H9 (cell line): ENCODE data around the gene LPP. TPM values are rescaled to one million over a fixed set of nuclear protein-coding genes. Genes with fewer than 3 reads are reported as not detected.

ENCODE experiments used
- DNase-seq: peaks from one replicate; pipeline ENCODE4 v3.0.0-alpha.2; 2017
- H2AFZ ChIP-seq: one replicate; pipeline ENCODE4 v1.6.1; 2013; ENCODE audit warnings: mild to moderate bottlenecking, low read length, control low read depth, moderate library complexity
- H2AK5ac ChIP-seq: 2 replicates; pipeline ENCODE4 v1.6.1; 2013; ENCODE audit warnings: low read length, control low read depth, mixed read lengths; ENCODE audit not compliant: insufficient read length
- H2BK120ac ChIP-seq: one replicate; pipeline ENCODE4 v1.6.1; 2013; ENCODE audit warnings: low read depth, mild to moderate bottlenecking, low read length, control low read depth, inconsistent platforms; ENCODE audit not compliant: poor library complexity, severe bottlenecking
- H2BK12ac ChIP-seq: 2 replicates; pipeline ENCODE4 v1.6.1; 2013; ENCODE audit warnings: low read length, control low read depth, mixed read lengths, low read depth; ENCODE audit not compliant: insufficient read length
- H2BK15ac ChIP-seq: 2 replicates; pipeline ENCODE4 v1.6.1; 2013; ENCODE audit warnings: low read depth, low read length, control low read depth
- H2BK20ac ChIP-seq: one replicate; pipeline ENCODE4 v1.6.1; 2013; ENCODE audit warnings: low read depth, mild to moderate bottlenecking, low read length, control low read depth, inconsistent platforms; ENCODE audit not compliant: poor library complexity, severe bottlenecking
- H2BK5ac ChIP-seq: 2 replicates; pipeline ENCODE4 v1.6.1; 2013; ENCODE audit warnings: low read length, control low read depth, mixed read lengths; ENCODE audit not compliant: insufficient read length
- H3K14ac ChIP-seq: 2 replicates; pipeline ENCODE4 v1.6.1; 2013; ENCODE audit warnings: low read length, control low read depth; ENCODE audit not compliant: insufficient read depth
- H3K18ac ChIP-seq: 2 replicates; pipeline ENCODE4 v1.6.1; 2013; ENCODE audit warnings: low read depth, mild to moderate bottlenecking, mixed read lengths, low read length, control low read depth; ENCODE audit not compliant: insufficient read length
- H3K23ac ChIP-seq: 2 replicates; pipeline ENCODE4 v1.6.1; 2013; ENCODE audit warnings: low read length, control low read depth, mixed read lengths, low read depth; ENCODE audit not compliant: insufficient read length
- H3K23me2 ChIP-seq: 2 replicates; pipeline ENCODE4 v1.6.1; 2013; ENCODE audit warnings: low read depth, mild to moderate bottlenecking, mixed read lengths, low read length, control low read depth; ENCODE audit not compliant: insufficient read length, poor library complexity, severe bottlenecking
- H3K27ac ChIP-seq: 2 replicates; pipeline ENCODE4 v1.5.1; 2013; ENCODE audit warnings: low read length, control low read depth, mixed read lengths, low read depth; ENCODE audit not compliant: insufficient read length
- H3K27me3 ChIP-seq: 2 replicates; pipeline ENCODE4 v1.6.1; 2013; ENCODE audit warnings: low read length, control low read depth, inconsistent platforms; ENCODE audit not compliant: insufficient read depth
- H3K4ac ChIP-seq: 2 replicates; pipeline ENCODE4 v1.6.1; 2013; ENCODE audit warnings: low read depth, mild to moderate bottlenecking, control low read depth, inconsistent platforms, low read length, moderate library complexity
- H3K4me1 ChIP-seq: 2 replicates; pipeline ENCODE4 v1.6.1; 2013; ENCODE audit warnings: low read length, control low read depth, inconsistent platforms; ENCODE audit not compliant: insufficient read depth
- H3K4me2 ChIP-seq: 2 replicates; pipeline ENCODE4 v1.6.1; 2013; ENCODE audit warnings: low read length, control low read depth, mixed read lengths; ENCODE audit not compliant: insufficient read length, insufficient read depth
- H3K56ac ChIP-seq: 2 replicates; pipeline ENCODE4 v1.6.1; 2013; ENCODE audit warnings: low read depth, mild to moderate bottlenecking, mixed read lengths, low read length, control low read depth; ENCODE audit not compliant: insufficient read length
- H3K79me1 ChIP-seq: 2 replicates; pipeline ENCODE4 v1.6.1; 2013; ENCODE audit warnings: low read depth, mild to moderate bottlenecking, moderate library complexity, low read length, control low read depth, inconsistent platforms; ENCODE audit not compliant: insufficient read depth, poor library complexity, severe bottlenecking
- H3K79me2 ChIP-seq: 2 replicates; pipeline ENCODE4 v1.6.1; 2013; ENCODE audit warnings: low read length, control low read depth, inconsistent platforms; ENCODE audit not compliant: insufficient read depth
- H3K9ac ChIP-seq: 2 replicates; pipeline ENCODE4 v1.6.1; 2013; ENCODE audit warnings: low read length, control low read depth, mixed read lengths; ENCODE audit not compliant: insufficient read length; ENCODE audit errors: extremely low read depth
- H3K9me3 ChIP-seq: one replicate; pipeline ENCODE4 v1.6.1; 2013; ENCODE audit warnings: low read depth, low read length, inconsistent platforms; ENCODE audit not compliant: control insufficient read depth
- H3T11ph ChIP-seq: one replicate; pipeline ENCODE4 v1.6.1; 2013; ENCODE audit warnings: mild to moderate bottlenecking, low read length, control low read depth, inconsistent platforms
- H4K20me1 ChIP-seq: one replicate; pipeline ENCODE4 v1.6.1; 2013; ENCODE audit not compliant: control insufficient read depth, insufficient read length, insufficient read depth
- H4K5ac ChIP-seq: 2 replicates; pipeline ENCODE4 v1.6.1; 2013; ENCODE audit warnings: low read depth, mild to moderate bottlenecking, mixed read lengths, low read length, control low read depth; ENCODE audit not compliant: insufficient read length
- H4K8ac ChIP-seq: replicated peaks from 2 replicates; pipeline ENCODE4 v1.6.1; 2013; ENCODE audit warnings: low read length, control low read depth, mixed read lengths, low read depth; ENCODE audit not compliant: insufficient read length
- H4K91ac ChIP-seq: 2 replicates; pipeline ENCODE4 v1.6.1; 2013; ENCODE audit warnings: low read depth, mild to moderate bottlenecking, moderate library complexity, mixed read lengths, low read length, control low read depth; ENCODE audit not compliant: insufficient read length
- H3K27ac Mint-ChIP-seq, 3 experiments: 2 replicates in 2 of 3; 3 replicates in 1 of 3; pipeline ENCODE4 v1.8.0; 2020 to 2021; ENCODE audit warnings: mixed read lengths in 3 of 3, mild to moderate bottlenecking in 1 of 3, moderate library complexity in 1 of 3
- H3K27me3 Mint-ChIP-seq: 2 replicates; pipeline ENCODE4 v1.8.0; 2021; ENCODE audit warnings: low read depth, mild to moderate bottlenecking, moderate library complexity, mixed read lengths
- H3K36me3 Mint-ChIP-seq, 3 experiments: 2 replicates in 2 of 3; 3 replicates in 1 of 3; pipeline ENCODE4 v1.8.0; 2020 to 2021; ENCODE audit warnings: low read depth in 3 of 3, mixed read lengths in 3 of 3; ENCODE audit not compliant: insufficient read depth in 1 of 3
- H3K4me1 Mint-ChIP-seq, 2 experiments: 2 replicates each; pipeline ENCODE4 v1.8.0; 2020; ENCODE audit warnings: mixed read lengths in 2 of 2
- H3K4me3 Mint-ChIP-seq, 2 experiments: 2 replicates in 1 of 2; 3 replicates in 1 of 2; pipeline ENCODE4 v1.8.0; 2020 to 2021; ENCODE audit warnings: mild to moderate bottlenecking in 2 of 2, mixed read lengths in 2 of 2, moderate library complexity in 1 of 2
- H3K9me3 Mint-ChIP-seq, 2 experiments: 2 replicates in 1 of 2; 3 replicates in 1 of 2; pipeline ENCODE4 v1.8.0; 2020; ENCODE audit warnings: mild to moderate bottlenecking in 2 of 2, mixed read lengths in 2 of 2, moderate library complexity in 1 of 2
- WGBS: extraction: QIAGEN DNeasy Blood & Tissue Kit; methylation state at CpG from one replicate; pipeline ENCODE4 v1.1.7; 2013; ENCODE audit warnings: missing lambda C conversion rate, low lambda C conversion rate, mixed read lengths; ENCODE audit not compliant: insufficient read length; ENCODE audit errors: extremely low coverage; 5-methylcytosine and 5-hydroxymethylcytosine counted together
- total RNA-seq: library from RNA; stranded (reverse); gene quantifications from 2 replicates; pipeline ENCODE4 v1.2.1, GENCODE V29; 2021
- TF ChIP-seq, protein P1 (sequence below): fragments of 200-600 bp; sonication (generic); conservative IDR thresholded peaks from 3 replicates; pipeline ENCODE4 v1.8.0; 2021; ENCODE audit warnings: antibody characterized with exemption, mild to moderate bottlenecking

The LPP gene
- total RNA-seq, 1 experiment from 2014 or later = 64.6 TPM

- no peaks in the 10 kb centered on the region for H3K79me1 ChIP-seq
- no peak overlapping the region for H4K5ac ChIP-seq
- TF ChIP-seq, protein P1, sequence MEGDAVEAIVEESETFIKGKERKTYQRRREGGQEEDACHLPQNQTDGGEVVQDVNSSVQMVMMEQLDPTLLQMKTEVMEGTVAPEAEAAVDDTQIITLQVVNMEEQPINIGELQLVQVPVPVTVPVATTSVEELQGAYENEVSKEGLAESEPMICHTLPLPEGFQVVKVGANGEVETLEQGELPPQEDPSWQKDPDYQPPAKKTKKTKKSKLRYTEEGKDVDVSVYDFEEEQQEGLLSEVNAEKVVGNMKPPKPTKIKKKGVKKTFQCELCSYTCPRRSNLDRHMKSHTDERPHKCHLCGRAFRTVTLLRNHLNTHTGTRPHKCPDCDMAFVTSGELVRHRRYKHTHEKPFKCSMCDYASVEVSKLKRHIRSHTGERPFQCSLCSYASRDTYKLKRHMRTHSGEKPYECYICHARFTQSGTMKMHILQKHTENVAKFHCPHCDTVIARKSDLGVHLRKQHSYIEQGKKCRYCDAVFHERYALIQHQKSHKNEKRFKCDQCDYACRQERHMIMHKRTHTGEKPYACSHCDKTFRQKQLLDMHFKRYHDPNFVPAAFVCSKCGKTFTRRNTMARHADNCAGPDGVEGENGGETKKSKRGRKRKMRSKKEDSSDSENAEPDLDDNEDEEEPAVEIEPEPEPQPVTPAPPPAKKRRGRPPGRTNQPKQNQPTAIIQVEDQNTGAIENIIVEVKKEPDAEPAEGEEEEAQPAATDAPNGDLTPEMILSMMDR = no peak
- H3K9ac ChIP-seq = no peak overlapping the region
- H3K23ac ChIP-seq = no peak overlapping the region
- no peak overlapping the region for H3K4ac ChIP-seq
- H2BK120ac ChIP-seq = no peak overlapping the region
- H2BK20ac ChIP-seq = no peak overlapping the region
- H3T11ph ChIP-seq = no peak overlapping the region
- no peak overlapping the region for H3K56ac ChIP-seq
- H3K14ac ChIP-seq = no peak overlapping the region
- H2AFZ ChIP-seq = no peak overlapping the region
- H2BK15ac ChIP-seq = no peak overlapping the region
- Mint-ChIP-seq H3K9me3 (no peaks in the 10 kb centered on the region), H3K36me3 (no peaks in the 10 kb centered on the region; a peak in 1 of 7 replicates), H3K4me1 (peaks cover 6 to 8% of the 10 kb centered on the region in 2 experiments), H3K4me3 (no peak overlapping the region), H3K27me3 (no peaks in the 10 kb centered on the region), H3K27ac (peak overlapping the region in 1 of 3 experiments; percentile 95; a peak in 3 of 7 replicates)
- no peak overlapping the region for H2AK5ac ChIP-seq
- H3K4me1 ChIP-seq = no peaks in the 10 kb centered on the region; the same call in 1 of the 2 replicates
- no peak overlapping the region for H3K27ac ChIP-seq
- DNase-seq = no peak
- H4K20me1 ChIP-seq = no peaks in the 10 kb centered on the region
- no peak overlapping the region for H2BK5ac ChIP-seq
- H3K18ac ChIP-seq = no peak overlapping the region
- H3K9me3 ChIP-seq = no peaks in the 10 kb centered on the region
- H4K8ac ChIP-seq = no peak overlapping the region
- H3K23me2 ChIP-seq = no peaks in the 10 kb centered on the region
- H4K91ac ChIP-seq = no peak overlapping the region
- no peaks in the 10 kb centered on the region; the same call in 1 of the 2 replicates for H3K79me2 ChIP-seq
- no peak overlapping the region for H3K4me2 ChIP-seq
- no peak overlapping the region for H2BK12ac ChIP-seq
- no CpG with 5 or more reads among the region's 9 CpGs for WGBS
- no peaks in the 10 kb centered on the region for H3K27me3 ChIP-seq
These were observed 89.3 kb downstream of the LPP start for GRCh38 chr3:188243124-188243795.
